ENCODE measurements around the gene EMILIN1. TPM values are rescaled to one million over a fixed set of nuclear protein-coding genes. Genes with fewer than 3 reads are reported as not detected.

EMILIN1 gene
- total and polyA plus RNA-seq, 5 donors from 2014 or later, result 0.22 to 1.5 (median 0.70) TPM

DNA sequence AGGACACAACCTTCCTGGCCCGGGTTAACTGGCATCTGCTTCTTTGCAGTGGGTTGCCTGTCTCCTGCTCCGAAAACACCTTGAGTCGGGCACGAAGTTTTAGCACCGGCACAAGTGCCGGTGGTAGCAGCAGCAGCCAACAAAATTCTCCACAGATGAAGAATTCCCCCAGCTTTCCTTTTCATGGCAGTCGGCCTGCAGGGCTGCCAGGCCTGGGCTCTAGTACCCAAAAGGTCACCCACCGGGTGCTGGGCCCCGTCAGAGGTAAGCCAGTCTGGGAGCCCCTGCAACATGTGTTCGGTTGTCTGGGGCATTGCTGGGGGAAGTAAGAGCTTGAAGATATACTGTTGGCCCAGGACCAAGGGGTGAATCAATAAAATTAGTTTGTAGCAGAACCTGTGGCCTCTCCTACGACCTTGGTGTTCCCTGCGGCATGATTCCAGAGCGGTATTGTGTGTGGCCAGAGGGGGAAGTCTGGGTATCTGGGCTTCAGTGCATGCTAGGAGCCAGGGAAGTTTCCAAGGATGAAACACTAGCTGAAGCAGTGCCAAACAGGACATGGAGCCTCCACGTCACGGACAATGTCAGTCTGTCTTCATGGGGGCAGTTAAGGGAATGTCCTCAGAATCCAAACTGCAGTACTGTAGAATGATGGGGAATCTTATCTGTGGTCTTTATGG lies 19.1 kb upstream of the EMILIN1 start:
- Mint-ChIP-seq H3K4me3 (no peak overlapping the region), H3K4me1 (peaks cover 0 to 11% (median 10%) of the 10 kb centered on the region in 4 donors), H3K9me3 (no peaks in the 10 kb centered on the region), H3K27me3 (no peaks in the 10 kb centered on the region), H3K36me3 (peaks cover 13% of the 10 kb centered on the region), H3K27ac (no peak overlapping the region)
- Histone ChIP-seq H3K27ac (ENCODE audit: insufficient read depth, low read length, poor library complexity, severe bottlenecking) (no peak overlapping the region), H3K4me3 (ENCODE audit: low read depth, low read length) (no peak overlapping the region), H3K27me3 (ENCODE audit: control insufficient read depth, insufficient read depth, low read length) (no peaks in the 10 kb centered on the region), H3K36me3 (ENCODE audit: control insufficient read depth, insufficient read depth, low read length) (peaks cover 32% of the 10 kb centered on the region), H3K4me1 (ENCODE audit: control insufficient read depth, insufficient read depth, low read length, poor library complexity, severe bottlenecking) (no peaks in the 10 kb centered on the region), H3K9me3 (ENCODE audit: control insufficient read depth in 2 of 2, low read length in 2 of 2) (no peaks in the 10 kb centered on the region)
- DNase-seq (no peak), ATAC-seq (ENCODE audit: low read depth in 2 of 2) (no peak)

DNA sequence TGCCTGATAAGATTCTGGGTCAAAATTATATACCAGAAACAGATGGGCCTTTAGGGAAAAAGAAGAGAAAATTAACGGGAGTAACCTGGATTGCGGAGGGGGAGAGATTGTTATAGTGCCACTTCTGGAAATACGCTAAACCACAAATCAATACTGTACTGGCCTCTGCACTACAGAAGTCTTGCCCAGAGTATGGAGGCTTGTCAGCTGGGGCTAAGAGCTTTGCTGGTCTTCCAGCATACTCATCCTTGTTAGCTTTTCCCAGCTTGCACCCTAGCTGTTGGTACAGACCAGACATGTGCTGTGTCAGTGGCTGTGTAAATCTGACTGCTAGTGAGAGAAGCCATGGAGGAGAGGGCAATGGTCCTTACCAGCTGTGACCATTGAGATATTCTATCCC lies 18.1 kb upstream of the EMILIN1 start:
- no peaks in the 10 kb centered on the region for H3K9me3 ChIP-seq (ENCODE audit: control insufficient read depth in 2 of 2, low read length in 2 of 2)
- no peaks in the 10 kb centered on the region for H3K9me3 Mint-ChIP-seq
- H3K4me3 ChIP-seq (ENCODE audit: low read depth, low read length), result no peak overlapping the region
- H3K27ac ChIP-seq (ENCODE audit: insufficient read depth, low read length, poor library complexity, severe bottlenecking), result no peak overlapping the region
- DNase-seq (no peak), ATAC-seq (ENCODE audit: low read depth in 2 of 2) (no peak)
- H3K36me3 Mint-ChIP-seq, result peaks cover 12% of the 10 kb centered on the region
- peaks cover 32% of the 10 kb centered on the region for H3K36me3 ChIP-seq (ENCODE audit: control insufficient read depth, insufficient read depth, low read length)
- H3K27me3 Mint-ChIP-seq, result no peaks in the 10 kb centered on the region
- H3K4me1 ChIP-seq (ENCODE audit: control insufficient read depth, insufficient read depth, low read length, poor library complexity, severe bottlenecking), result no peaks in the 10 kb centered on the region
- no peak overlapping the region for H3K4me3 Mint-ChIP-seq
- H3K27ac Mint-ChIP-seq, result no peak overlapping the region
- H3K4me1 Mint-ChIP-seq, result peaks cover 0 to 15% (median 10%) of the 10 kb centered on the region in 4 donors
- H3K27me3 ChIP-seq (ENCODE audit: control insufficient read depth, insufficient read depth, low read length), result no peaks in the 10 kb centered on the region

- H3K9me3 ChIP-seq (ENCODE audit: control insufficient read depth in 2 of 2, low read length in 2 of 2), result no peaks in the 10 kb centered on the region
- Mint-ChIP-seq H3K27me3 (no peaks in the 10 kb centered on the region), H3K4me1 (peaks cover 0 to 59% (median 37%) of the 10 kb centered on the region in 4 donors), H3K36me3 (peaks cover 36% of the 10 kb centered on the region), H3K4me3 (peak overlapping the region in 1 of 4 donors; percentile 12), H3K9me3 (no peaks in the 10 kb centered on the region), H3K27ac (no peak overlapping the region)
- no peak for DNase-seq
- no peak overlapping the region for H3K27ac ChIP-seq (ENCODE audit: insufficient read depth, low read length, poor library complexity, severe bottlenecking)
- ATAC-seq (ENCODE audit: low read depth in 2 of 2), result no peak
- no peaks in the 10 kb centered on the region for H3K27me3 ChIP-seq (ENCODE audit: control insufficient read depth, insufficient read depth, low read length)
- H3K36me3 ChIP-seq (ENCODE audit: control insufficient read depth, insufficient read depth, low read length), result peaks cover 39% of the 10 kb centered on the region
- peaks cover 15% of the 10 kb centered on the region for H3K4me1 ChIP-seq (ENCODE audit: control insufficient read depth, insufficient read depth, low read length, poor library complexity, severe bottlenecking)
- H3K4me3 ChIP-seq (ENCODE audit: low read depth, low read length), result no peak overlapping the region
Observed at GRCh38 chr2:27065128-27065527, 13.3 kb upstream of the EMILIN1 start.

DNA sequence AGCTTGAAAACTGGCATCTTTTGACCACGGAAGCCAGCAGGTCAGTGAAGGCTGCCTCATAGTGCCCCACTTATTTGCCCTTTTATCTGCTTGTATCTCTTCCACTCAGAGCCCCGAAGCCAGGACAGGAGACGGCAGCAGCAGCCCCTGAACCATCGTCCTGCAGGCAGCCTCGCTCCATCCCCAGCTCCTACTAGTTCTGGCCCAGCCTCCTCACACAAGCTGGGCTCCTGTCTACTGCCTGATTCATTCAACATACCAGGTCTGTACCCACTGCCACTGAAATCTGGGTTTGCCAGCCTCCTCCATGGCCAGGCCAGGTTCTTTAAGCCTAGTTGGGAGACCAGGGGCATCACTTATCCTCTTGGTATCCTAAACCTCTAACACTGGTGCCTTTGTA lies 11.0 kb upstream of the EMILIN1 start:
- Histone ChIP-seq H3K27me3 (ENCODE audit: control insufficient read depth, insufficient read depth, low read length) (no peaks in the 10 kb centered on the region), H3K4me3 (ENCODE audit: low read depth, low read length) (no peak overlapping the region), H3K9me3 (ENCODE audit: control insufficient read depth in 2 of 2, low read length in 2 of 2) (no peaks in the 10 kb centered on the region), H3K36me3 (ENCODE audit: control insufficient read depth, insufficient read depth, low read length) (peaks cover 34% of the 10 kb centered on the region), H3K4me1 (ENCODE audit: control insufficient read depth, insufficient read depth, low read length, poor library complexity, severe bottlenecking) (peaks cover 31% of the 10 kb centered on the region), H3K27ac (ENCODE audit: insufficient read depth, low read length, poor library complexity, severe bottlenecking) (no peak overlapping the region)
- Mint-ChIP-seq H3K27me3 (no peaks in the 10 kb centered on the region), H3K9me3 (no peaks in the 10 kb centered on the region), H3K4me3 (peak overlapping the region in 1 of 4 donors; percentile 65), H3K27ac (peak overlapping the region in 1 of 3 donors; percentile 29), H3K36me3 (peaks cover 32% of the 10 kb centered on the region), H3K4me1 (peaks cover 0 to 74% (median 44%) of the 10 kb centered on the region in 4 donors)
- no peak for ATAC-seq (ENCODE audit: low read depth in 2 of 2)
- no peak for DNase-seq

- Mint-ChIP-seq H3K27me3 (no peaks in the 10 kb centered on the region), H3K27ac (peak overlapping the region; percentile 70 to 97 (median 92)), H3K4me3 (peak overlapping the region; percentile 74 to 99 (median 86)), H3K4me1 (peaks cover 0 to 77% (median 44%) of the 10 kb centered on the region in 4 donors), H3K9me3 (no peaks in the 10 kb centered on the region), H3K36me3 (peaks cover 27% of the 10 kb centered on the region)
- H3K27ac ChIP-seq (ENCODE audit: insufficient read depth, low read length, poor library complexity, severe bottlenecking), result peak overlapping the region; percentile 91
- ATAC-seq (ENCODE audit: low read depth in 2 of 2) (no peak), DNase-seq (no peak)
- no peaks in the 10 kb centered on the region for H3K27me3 ChIP-seq (ENCODE audit: control insufficient read depth, insufficient read depth, low read length)
- peaks cover 28% of the 10 kb centered on the region for H3K36me3 ChIP-seq (ENCODE audit: control insufficient read depth, insufficient read depth, low read length)
- H3K9me3 ChIP-seq (ENCODE audit: control insufficient read depth in 2 of 2, low read length in 2 of 2), result no peaks in the 10 kb centered on the region
- peaks cover 32% of the 10 kb centered on the region for H3K4me1 ChIP-seq (ENCODE audit: control insufficient read depth, insufficient read depth, low read length, poor library complexity, severe bottlenecking)
- H3K4me3 ChIP-seq (ENCODE audit: low read depth, low read length), result no peak overlapping the region
Observed at GRCh38 chr2:27069436-27069835, 9.0 kb upstream of the EMILIN1 start.

DNA sequence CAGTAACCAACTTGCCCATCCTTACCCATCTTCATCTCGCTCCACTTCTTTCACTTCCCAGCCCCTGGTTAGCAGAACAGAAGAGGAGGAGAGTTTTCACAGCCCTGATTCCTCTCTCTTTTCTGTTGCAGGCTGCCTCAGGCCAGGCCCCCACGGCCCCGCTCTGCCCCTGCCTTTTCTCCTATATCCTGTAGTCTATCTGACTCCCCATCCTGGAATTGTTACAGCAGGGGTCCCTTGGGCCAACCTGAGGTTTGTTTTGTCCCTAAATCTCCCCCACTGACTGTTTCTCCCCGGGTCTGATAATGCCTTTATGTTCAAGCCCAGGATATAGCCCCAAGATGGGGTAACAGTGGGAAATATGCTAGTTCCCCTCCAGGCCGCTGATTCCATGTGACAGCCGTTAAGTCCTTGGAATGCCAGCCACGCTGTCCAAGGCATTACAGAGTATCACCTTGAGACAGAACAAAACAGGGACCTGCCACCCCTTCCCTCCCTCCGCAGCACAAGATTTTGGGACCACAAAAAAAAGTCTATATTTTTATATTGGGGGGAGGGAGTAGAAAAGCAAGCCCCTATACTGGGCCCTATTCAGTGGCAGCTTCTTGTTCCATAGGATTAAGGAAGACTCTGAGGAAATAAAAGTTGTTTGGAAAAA lies 8.3 kb upstream of the EMILIN1 start:
- Histone ChIP-seq H3K27me3 (ENCODE audit: control insufficient read depth, insufficient read depth, low read length) (no peaks in the 10 kb centered on the region), H3K4me3 (ENCODE audit: low read depth, low read length) (peak overlapping the region; percentile 92), H3K4me1 (ENCODE audit: control insufficient read depth, insufficient read depth, low read length, poor library complexity, severe bottlenecking) (peaks cover 38% of the 10 kb centered on the region), H3K36me3 (ENCODE audit: control insufficient read depth, insufficient read depth, low read length) (peaks cover 26% of the 10 kb centered on the region), H3K27ac (ENCODE audit: insufficient read depth, low read length, poor library complexity, severe bottlenecking) (peak overlapping the region; percentile 91), H3K9me3 (ENCODE audit: control insufficient read depth in 2 of 2, low read length in 2 of 2) (no peaks in the 10 kb centered on the region)
- no peak for DNase-seq
- Mint-ChIP-seq H3K27ac (peak overlapping the region; percentile 92 to 98 (median 97)), H3K36me3 (peaks cover 27% of the 10 kb centered on the region), H3K27me3 (no peaks in the 10 kb centered on the region), H3K4me3 (peak overlapping the region; percentile 92 to 99 (median 97)), H3K4me1 (peaks cover 4 to 81% (median 49%) of the 10 kb centered on the region in 4 donors), H3K9me3 (no peaks in the 10 kb centered on the region)
- no peak for ATAC-seq (ENCODE audit: low read depth in 2 of 2)

DNA sequence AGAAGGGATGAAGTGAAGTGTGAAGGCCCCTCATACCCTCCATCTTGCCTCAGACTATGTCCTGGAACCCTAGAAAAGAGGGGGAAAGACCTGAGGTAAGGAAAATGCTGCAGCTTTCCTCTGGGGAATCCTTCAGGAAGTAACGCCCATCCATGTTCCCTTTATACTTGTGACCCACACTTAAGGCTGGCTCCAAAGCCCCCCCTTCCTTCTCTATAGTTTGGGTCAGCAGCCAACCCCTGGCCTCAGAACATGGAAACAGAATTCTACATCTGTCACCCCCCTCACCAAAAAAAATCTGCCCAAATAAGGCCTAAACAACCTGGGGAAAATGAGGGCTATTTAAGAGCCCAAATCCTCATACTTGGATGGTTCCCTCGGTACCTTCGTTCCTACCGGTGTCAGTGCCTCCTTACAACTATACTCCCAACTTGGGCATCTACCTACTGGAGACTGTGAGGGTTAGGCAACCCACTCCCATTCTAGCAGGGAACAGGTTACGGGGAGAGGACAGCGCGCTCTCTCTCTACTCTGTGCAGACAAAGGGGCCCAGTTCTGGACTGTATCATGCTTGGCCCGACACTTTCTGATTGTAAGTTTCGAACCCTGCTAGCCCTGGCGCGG lies 7.7 kb upstream of the EMILIN1 start:
- no peaks in the 10 kb centered on the region for H3K9me3 Mint-ChIP-seq
- H3K4me3 ChIP-seq (ENCODE audit: low read depth, low read length), result peak overlapping the region; percentile 92
- H3K4me1 Mint-ChIP-seq, result peaks cover 7 to 82% (median 48%) of the 10 kb centered on the region in 4 donors

More for the DNA sequence above, 7.7 kb upstream of the EMILIN1 start:
- no peaks in the 10 kb centered on the region for H3K9me3 ChIP-seq (ENCODE audit: control insufficient read depth in 2 of 2, low read length in 2 of 2)
- peak overlapping the region; percentile 92 to 99 (median 97) for H3K4me3 Mint-ChIP-seq
- no peaks in the 10 kb centered on the region for H3K27me3 ChIP-seq (ENCODE audit: control insufficient read depth, insufficient read depth, low read length)
- ATAC-seq (ENCODE audit: low read depth in 2 of 2), result peak in 1 of 2 donors; percentile 0
- peak overlapping the region; percentile 94 to 98 (median 97) for H3K27ac Mint-ChIP-seq
- peaks cover 21% of the 10 kb centered on the region for H3K36me3 Mint-ChIP-seq
- H3K36me3 ChIP-seq (ENCODE audit: control insufficient read depth, insufficient read depth, low read length), result peaks cover 19% of the 10 kb centered on the region
- H3K4me1 ChIP-seq (ENCODE audit: control insufficient read depth, insufficient read depth, low read length, poor library complexity, severe bottlenecking), result peaks cover 44% of the 10 kb centered on the region
- no peak for DNase-seq
- H3K27ac ChIP-seq (ENCODE audit: insufficient read depth, low read length, poor library complexity, severe bottlenecking), result peak overlapping the region; percentile 91
- H3K27me3 Mint-ChIP-seq, result no peaks in the 10 kb centered on the region
